HL-60 (cell line): ENCODE data around the gene UNC80.

Experiments used
- DNase-seq, 2 experiments: peaks; one replicate each; pipeline ENCODE4 v3.0.0-alpha.2; 2010 to 2020; ENCODE audit warnings: low read depth in 1 of 2, low spot score in 1 of 2
- H3K27ac ChIP-seq: fragments of 250-450 bp; sonication (Bioruptor Pico); replicated peaks from 2 replicates; pipeline ENCODE4 v1.5.1; 2020; ENCODE audit warnings: mild to moderate bottlenecking, moderate library complexity
- H3K27me3 ChIP-seq: fragments of 250-450 bp; sonication (Bioruptor Pico); 2 replicates; pipeline ENCODE4 v1.5.1; 2021; ENCODE audit warnings: mild to moderate bottlenecking, moderate library complexity; ENCODE audit not compliant: insufficient read depth, poor library complexity, severe bottlenecking
- H3K4me3 ChIP-seq: replicated peaks from 2 replicates; pipeline ENCODE4 v1.5.1; 2011; ENCODE audit warnings: mild to moderate bottlenecking, control low read depth, low read length; ENCODE audit not compliant: insufficient read depth
- GABPA ChIP-seq: IDR thresholded peaks from 2 replicates; pipeline ENCODE4 v1.6.1; 2012; ENCODE audit warnings: low read depth
- POLR2AphosphoS5 ChIP-seq: IDR thresholded peaks from 2 replicates; pipeline ENCODE4 v1.6.1; 2012; ENCODE audit warnings: low read depth
- REST ChIP-seq: IDR thresholded peaks from 2 replicates; pipeline ENCODE4 v1.6.1; 2012; ENCODE audit warnings: low read depth; ENCODE audit not compliant: insufficient replicate concordance
- SPI1 ChIP-seq: IDR thresholded peaks from 2 replicates; pipeline ENCODE4 v1.6.1; 2012; ENCODE audit warnings: low read depth, mild to moderate bottlenecking, borderline replicate concordance
- TF ChIP-seq, protein P1 (sequence below): IDR thresholded peaks from one replicate; pipeline ENCODE4 v1.5.1; 2011; ENCODE audit warnings: low read length, control low read depth, inconsistent platforms; ENCODE audit not compliant: insufficient read depth

Gene UNC80

DNA sequence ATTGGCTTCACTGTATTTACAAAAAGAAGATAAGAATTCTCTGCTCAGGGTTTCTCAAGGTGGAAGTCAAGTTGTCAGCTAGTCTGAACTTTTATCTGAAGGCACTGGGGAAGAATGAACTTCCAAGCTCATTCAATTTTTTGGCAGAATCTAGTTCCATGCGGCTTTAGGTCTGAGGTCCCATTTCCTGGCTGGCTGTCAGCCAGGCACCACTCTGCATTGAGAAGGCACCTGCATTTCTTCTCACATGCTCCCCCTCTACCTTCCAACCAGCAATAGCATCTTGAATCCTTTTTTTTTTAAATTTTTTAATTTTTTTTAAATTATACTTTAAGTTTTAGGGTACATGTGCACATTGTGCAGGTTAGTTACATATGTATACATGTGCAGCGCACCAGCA is 184.6 kb downstream of the UNC80 start:
- peaks cover 4% of the 10 kb centered on the region for H3K27me3 ChIP-seq
- H3K27ac ChIP-seq = no peak overlapping the region
- DNase-seq = no peak
- TF ChIP-seq REST = no peak
- no peak for TF ChIP-seq SPI1
- TF ChIP-seq, protein P1, sequence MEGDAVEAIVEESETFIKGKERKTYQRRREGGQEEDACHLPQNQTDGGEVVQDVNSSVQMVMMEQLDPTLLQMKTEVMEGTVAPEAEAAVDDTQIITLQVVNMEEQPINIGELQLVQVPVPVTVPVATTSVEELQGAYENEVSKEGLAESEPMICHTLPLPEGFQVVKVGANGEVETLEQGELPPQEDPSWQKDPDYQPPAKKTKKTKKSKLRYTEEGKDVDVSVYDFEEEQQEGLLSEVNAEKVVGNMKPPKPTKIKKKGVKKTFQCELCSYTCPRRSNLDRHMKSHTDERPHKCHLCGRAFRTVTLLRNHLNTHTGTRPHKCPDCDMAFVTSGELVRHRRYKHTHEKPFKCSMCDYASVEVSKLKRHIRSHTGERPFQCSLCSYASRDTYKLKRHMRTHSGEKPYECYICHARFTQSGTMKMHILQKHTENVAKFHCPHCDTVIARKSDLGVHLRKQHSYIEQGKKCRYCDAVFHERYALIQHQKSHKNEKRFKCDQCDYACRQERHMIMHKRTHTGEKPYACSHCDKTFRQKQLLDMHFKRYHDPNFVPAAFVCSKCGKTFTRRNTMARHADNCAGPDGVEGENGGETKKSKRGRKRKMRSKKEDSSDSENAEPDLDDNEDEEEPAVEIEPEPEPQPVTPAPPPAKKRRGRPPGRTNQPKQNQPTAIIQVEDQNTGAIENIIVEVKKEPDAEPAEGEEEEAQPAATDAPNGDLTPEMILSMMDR = no peak
- TF ChIP-seq POLR2AphosphoS5 = no peak
- TF ChIP-seq GABPA = no peak
- no peak overlapping the region for H3K4me3 ChIP-seq

DNA sequence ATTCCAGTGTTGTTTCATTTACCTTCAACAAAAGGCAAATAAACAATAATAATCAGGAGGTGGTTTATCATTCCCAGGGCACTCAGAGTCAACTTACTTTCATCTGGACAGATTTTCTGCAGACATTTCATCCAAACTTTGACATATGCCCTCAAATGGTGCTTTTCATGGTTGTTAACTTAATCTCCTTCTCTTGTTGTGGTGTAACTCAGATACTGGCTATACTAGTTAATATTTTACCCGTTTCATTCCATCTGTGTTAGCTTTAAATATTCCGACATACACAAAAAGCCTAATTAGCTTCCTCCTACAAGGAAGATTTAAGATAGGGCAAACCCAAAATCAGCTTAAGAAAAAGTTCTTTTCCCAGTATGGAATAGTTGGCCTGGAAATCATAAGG is 186.4 kb downstream of the UNC80 start:
- TF ChIP-seq GABPA = no peak
- TF ChIP-seq POLR2AphosphoS5 = no peak
- no peak for TF ChIP-seq SPI1
- TF ChIP-seq, protein P1 = no peak
- Histone ChIP-seq H3K27me3 (peaks cover 4% of the 10 kb centered on the region), H3K27ac (no peak overlapping the region), H3K4me3 (no peak overlapping the region)
- no peak for DNase-seq

- DNase-seq = no peak
- no peak overlapping the region for H3K4me3 ChIP-seq
- no peak for TF ChIP-seq SPI1
Measured at GRCh38 chr2:209960045-209960444, 188.4 kb downstream of the UNC80 start.

GRCh38 chr2:209960676-209961630 is 189.3 kb downstream of the UNC80 start:
- Histone ChIP-seq H3K27ac (no peak overlapping the region), H3K27me3 (no peaks in the 10 kb centered on the region), H3K4me3 (no peak overlapping the region)
- peak in 1 of 2 experiments; percentile 49 for DNase-seq
- TF ChIP-seq GABPA = no peak
- TF ChIP-seq, protein P1 = peak; percentile 37

More at GRCh38 chr2:209960045-209960444, 188.4 kb downstream of the UNC80 start:
- H3K27ac ChIP-seq = no peak overlapping the region
- no peaks in the 10 kb centered on the region for H3K27me3 ChIP-seq

DNA sequence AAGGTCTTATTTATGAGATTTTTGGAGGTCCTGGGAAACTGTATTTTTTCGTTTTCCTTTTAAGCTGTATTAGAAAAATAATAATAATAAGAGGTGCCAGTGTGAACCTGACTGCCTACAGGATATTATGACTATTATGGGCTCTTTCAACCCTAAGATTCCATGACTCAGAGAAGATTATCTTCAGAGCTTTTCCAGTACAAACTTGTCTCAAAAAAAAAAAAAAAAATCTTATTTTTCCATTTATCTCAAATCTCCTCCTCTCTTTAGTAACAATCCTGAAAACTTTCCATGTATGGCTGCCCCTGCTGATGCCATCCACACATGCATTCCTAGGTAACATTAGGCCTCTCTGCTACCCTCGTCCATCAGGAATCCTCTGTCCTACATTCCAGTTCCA is 194.1 kb downstream of the UNC80 start:
- DNase-seq = no peak
- TF ChIP-seq SPI1 = no peak
- TF ChIP-seq, protein P1 = no peak
- TF ChIP-seq GABPA = no peak
- no peak for TF ChIP-seq POLR2AphosphoS5
- TF ChIP-seq REST = no peak
- Histone ChIP-seq H3K27ac (no peak overlapping the region), H3K27me3 (peaks cover 3% of the 10 kb centered on the region), H3K4me3 (no peak overlapping the region)
